ENCODE data around the gene NACA.
"Not testable (repeated sequence)": the region's sequence is repeated elsewhere in the genome, so short reads cannot be mapped to it uniquely, and the experiment has no call there.

NACA gene

GRCh38 chr12:56715798-56716197 lies 9.3 kb downstream of the NACA start:
- Histone ChIP-seq H3K36me3 (ENCODE audit: control insufficient read depth, insufficient read depth, low read length) (peaks cover 81% of the 10 kb centered on the region), H3K4me3 (ENCODE audit: low read depth, low read length) (no peak overlapping the region), H3K27ac (ENCODE audit: low read depth, low read length) (no peak overlapping the region), H3K9ac (ENCODE audit: low read length) (no peak overlapping the region), H3K9me3 (ENCODE audit: control insufficient read depth, insufficient read depth, low read depth, low read length) (no peaks in the 10 kb centered on the region), H3K27me3 (ENCODE audit: control insufficient read depth, insufficient read depth, low read length) (no peaks in the 10 kb centered on the region), H3K4me1 (ENCODE audit: control insufficient read depth, insufficient read depth, low read length) (peaks cover 9% of the 10 kb centered on the region)

GRCh38 chr12:56714431-56714929 lies 10.6 kb downstream of the NACA start:
- Histone ChIP-seq H3K4me1 (ENCODE audit: control insufficient read depth, insufficient read depth, low read length) (0 out of 2 replicates have a peak, but pooled peaks cover 6% of the 10 kb centered on the region), H3K27me3 (ENCODE audit: control insufficient read depth, insufficient read depth, low read length) (no peaks in the 10 kb centered on the region), H3K36me3 (ENCODE audit: control insufficient read depth, insufficient read depth, low read length) (peaks cover 68% of the 10 kb centered on the region), H3K9ac (ENCODE audit: low read length) (no peak overlapping the region), H3K27ac (ENCODE audit: low read depth, low read length) (no peak overlapping the region), H3K9me3 (ENCODE audit: control insufficient read depth, insufficient read depth, low read depth, low read length) (no peaks in the 10 kb centered on the region), H3K4me3 (ENCODE audit: low read depth, low read length) (no peak overlapping the region)

DNA sequence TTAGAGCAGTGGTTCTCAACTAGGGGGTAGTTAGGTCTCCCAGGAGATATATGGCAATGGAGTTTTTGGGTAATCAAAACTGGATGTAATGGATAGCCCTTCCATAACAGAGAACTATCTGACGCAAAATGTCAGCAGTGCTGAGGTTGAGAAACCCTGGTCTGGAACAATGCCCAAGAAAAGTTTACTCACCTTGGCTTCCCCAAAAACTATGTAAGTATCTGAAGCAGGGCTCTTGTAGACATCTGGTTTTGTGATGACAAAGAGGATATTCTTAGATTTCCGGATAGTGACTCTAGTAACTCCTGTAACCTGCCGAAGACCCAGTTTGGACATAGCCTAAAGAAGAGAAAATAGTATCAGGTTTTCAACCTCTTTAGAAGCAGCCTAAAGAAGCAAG lies 11.8 kb downstream of the NACA start:
- peaks cover 59% of the 10 kb centered on the region for H3K36me3 ChIP-seq (ENCODE audit: control insufficient read depth, insufficient read depth, low read length)
- no peaks in the 10 kb centered on the region for H3K9me3 ChIP-seq (ENCODE audit: control insufficient read depth, insufficient read depth, low read depth, low read length)
- no peak overlapping the region for H3K27ac ChIP-seq (ENCODE audit: low read depth, low read length)
- no peak overlapping the region for H3K4me3 ChIP-seq (ENCODE audit: low read depth, low read length)
- no peak overlapping the region for H3K9ac ChIP-seq (ENCODE audit: low read length)
- H3K27me3 ChIP-seq (ENCODE audit: control insufficient read depth, insufficient read depth, low read length) = no peaks in the 10 kb centered on the region
- 0 out of 2 replicates have a peak, but pooled peaks cover 6% of the 10 kb centered on the region for H3K4me1 ChIP-seq (ENCODE audit: control insufficient read depth, insufficient read depth, low read length)

DNA sequence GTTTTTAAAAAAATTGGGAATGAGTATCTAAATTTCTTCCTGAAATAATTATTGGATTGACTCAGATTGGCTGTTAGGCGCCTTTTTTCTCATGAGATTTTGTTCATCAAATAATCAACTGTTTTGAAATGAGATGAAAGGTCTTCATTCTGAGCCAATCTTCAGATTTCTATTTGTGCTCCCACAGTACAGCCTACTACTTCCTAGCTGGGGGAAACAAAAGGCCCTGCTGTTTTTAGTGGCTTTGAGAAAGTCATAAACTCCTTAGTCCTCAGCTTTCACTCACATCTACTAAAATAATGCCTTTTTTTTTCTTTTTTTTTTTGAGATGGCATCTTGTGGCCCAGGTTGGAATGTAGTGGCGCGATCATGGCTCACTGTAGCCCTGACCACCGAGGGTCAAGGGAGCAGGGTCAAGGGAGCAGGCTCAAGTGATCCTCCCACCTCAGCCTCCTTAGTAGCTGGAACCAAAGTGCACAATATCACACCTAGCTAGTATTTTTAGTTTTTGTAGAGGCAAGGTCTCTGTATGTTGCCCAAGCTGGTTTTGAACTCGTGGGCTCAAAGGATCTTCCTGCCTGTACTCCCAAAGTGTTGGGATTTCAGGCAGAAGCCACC lies 15.2 kb downstream of the NACA start:
- Histone ChIP-seq H3K9ac (ENCODE audit: low read length) (no peak overlapping the region), H3K27ac (ENCODE audit: low read depth, low read length) (no peak overlapping the region), H3K4me1 (ENCODE audit: control insufficient read depth, insufficient read depth, low read length) (no peaks in the 10 kb centered on the region), H3K4me3 (ENCODE audit: low read depth, low read length) (no peak overlapping the region), H3K27me3 (ENCODE audit: control insufficient read depth, insufficient read depth, low read length) (no peaks in the 10 kb centered on the region), H3K36me3 (ENCODE audit: control insufficient read depth, insufficient read depth, low read length) (peaks cover 39% of the 10 kb centered on the region), H3K9me3 (ENCODE audit: control insufficient read depth, insufficient read depth, low read depth, low read length) (no peaks in the 10 kb centered on the region)

DNA sequence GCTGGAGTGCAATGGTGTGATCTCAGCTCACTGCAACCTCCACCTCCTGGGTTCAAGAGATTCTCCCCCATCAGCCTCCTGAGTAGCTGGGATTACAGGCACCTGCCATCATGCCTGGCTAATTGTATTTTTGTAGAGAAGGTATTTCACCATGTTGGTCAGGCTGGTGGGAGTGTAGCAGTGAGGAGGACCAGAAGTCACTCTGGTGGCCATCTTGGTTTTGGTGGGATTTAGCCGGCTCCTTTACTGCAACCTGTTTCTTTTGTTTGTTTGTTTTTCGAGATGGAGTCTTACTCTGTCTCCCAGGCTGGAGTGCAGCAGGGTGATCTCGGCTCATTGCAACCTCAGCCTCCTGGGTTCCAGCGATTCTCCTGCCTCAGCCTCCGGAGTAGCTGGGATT lies 20.6 kb downstream of the NACA start:
- H3K27ac ChIP-seq (ENCODE audit: low read depth, low read length); H3K9me3 ChIP-seq (ENCODE audit: control insufficient read depth, insufficient read depth, low read depth, low read length); H3K27me3 ChIP-seq (ENCODE audit: control insufficient read depth, insufficient read depth, low read length); H3K9ac ChIP-seq (ENCODE audit: low read length); H3K4me1 ChIP-seq (ENCODE audit: control insufficient read depth, insufficient read depth, low read length); H3K36me3 ChIP-seq (ENCODE audit: control insufficient read depth, insufficient read depth, low read length); H3K4me3 ChIP-seq (ENCODE audit: low read depth, low read length): not testable (repeated sequence)

DNA sequence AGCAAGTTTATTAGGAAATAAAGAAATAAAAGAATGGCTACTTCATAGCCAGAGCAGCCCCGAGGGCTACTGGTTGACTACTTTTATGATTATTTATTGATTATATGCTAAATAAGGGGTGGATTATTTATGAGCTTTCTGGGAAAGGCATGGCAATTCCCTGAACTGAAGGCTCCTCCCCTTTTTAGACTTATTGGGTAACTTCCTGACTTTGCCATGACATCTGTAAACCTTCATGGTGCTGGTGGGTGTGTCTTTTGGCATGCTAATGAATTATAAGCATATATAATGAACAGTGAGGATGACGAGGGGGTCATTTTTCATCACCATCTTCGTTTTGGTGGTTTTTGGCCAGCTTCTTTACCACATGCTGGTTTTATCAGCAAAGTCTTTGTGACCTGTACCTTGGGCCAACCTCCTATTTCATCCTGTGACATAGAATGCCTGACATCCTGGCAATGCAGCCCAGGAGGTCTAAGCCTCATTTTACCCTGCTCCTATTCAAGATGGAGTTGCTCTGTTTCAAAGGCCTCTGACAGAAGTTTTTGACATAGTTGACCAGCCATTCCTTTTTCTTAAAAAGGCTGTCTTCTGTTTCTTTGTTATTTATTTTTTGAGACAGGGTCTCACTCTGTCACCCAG lies 26.0 kb downstream of the NACA start:
- H3K27ac ChIP-seq (ENCODE audit: low read depth, low read length) = no peak overlapping the region
- no peaks in the 10 kb centered on the region for H3K27me3 ChIP-seq (ENCODE audit: control insufficient read depth, insufficient read depth, low read length)
- H3K9me3 ChIP-seq (ENCODE audit: control insufficient read depth, insufficient read depth, low read depth, low read length) = no peaks in the 10 kb centered on the region
- no peak overlapping the region for H3K4me3 ChIP-seq (ENCODE audit: low read depth, low read length)
- H3K36me3 ChIP-seq (ENCODE audit: control insufficient read depth, insufficient read depth, low read length) = no peaks in the 10 kb centered on the region
- no peak overlapping the region for H3K9ac ChIP-seq (ENCODE audit: low read length)
- peaks cover 17% of the 10 kb centered on the region for H3K4me1 ChIP-seq (ENCODE audit: control insufficient read depth, insufficient read depth, low read length)

GRCh38 chr12:56695327-56696101 lies 29.6 kb downstream of the NACA start:
- no peaks in the 10 kb centered on the region for H3K36me3 ChIP-seq (ENCODE audit: control insufficient read depth, insufficient read depth, low read length)
- H3K9ac ChIP-seq (ENCODE audit: low read length) = no peak overlapping the region
- no peaks in the 10 kb centered on the region for H3K9me3 ChIP-seq (ENCODE audit: control insufficient read depth, insufficient read depth, low read depth, low read length)
- H3K27me3 ChIP-seq (ENCODE audit: control insufficient read depth, insufficient read depth, low read length) = no peaks in the 10 kb centered on the region
- no peak overlapping the region for H3K4me3 ChIP-seq (ENCODE audit: low read depth, low read length)
- peaks cover 14% of the 10 kb centered on the region for H3K4me1 ChIP-seq (ENCODE audit: control insufficient read depth, insufficient read depth, low read length)
- no peak overlapping the region for H3K27ac ChIP-seq (ENCODE audit: low read depth, low read length)

GRCh38 chr12:56694161-56694560 lies 30.9 kb downstream of the NACA start:
- Histone ChIP-seq H3K9me3 (ENCODE audit: control insufficient read depth, insufficient read depth, low read depth, low read length) (no peaks in the 10 kb centered on the region), H3K9ac (ENCODE audit: low read length) (no peak overlapping the region), H3K4me3 (ENCODE audit: low read depth, low read length) (no peak overlapping the region), H3K27me3 (ENCODE audit: control insufficient read depth, insufficient read depth, low read length) (no peaks in the 10 kb centered on the region), H3K36me3 (ENCODE audit: control insufficient read depth, insufficient read depth, low read length) (no peaks in the 10 kb centered on the region), H3K4me1 (ENCODE audit: control insufficient read depth, insufficient read depth, low read length) (peaks cover 12% of the 10 kb centered on the region), H3K27ac (ENCODE audit: low read depth, low read length) (no peak overlapping the region)

GRCh38 chr12:56688846-56689109 lies 36.3 kb downstream of the NACA start:
- peaks cover 29% of the 10 kb centered on the region for H3K36me3 ChIP-seq (ENCODE audit: control insufficient read depth, insufficient read depth, low read length)
- peak overlapping the region; percentile 87 for H3K4me3 ChIP-seq (ENCODE audit: low read depth, low read length)
- H3K27me3 ChIP-seq (ENCODE audit: control insufficient read depth, insufficient read depth, low read length) = no peaks in the 10 kb centered on the region
- H3K27ac ChIP-seq (ENCODE audit: low read depth, low read length) = peak overlapping the region; percentile 83
- H3K4me1 ChIP-seq (ENCODE audit: control insufficient read depth, insufficient read depth, low read length) = 0 out of 2 replicates have a peak, but pooled peaks cover 3% of the 10 kb centered on the region
- peak overlapping the region; percentile 90 for H3K9ac ChIP-seq (ENCODE audit: low read length)
- no peaks in the 10 kb centered on the region for H3K9me3 ChIP-seq (ENCODE audit: control insufficient read depth, insufficient read depth, low read depth, low read length)

DNA sequence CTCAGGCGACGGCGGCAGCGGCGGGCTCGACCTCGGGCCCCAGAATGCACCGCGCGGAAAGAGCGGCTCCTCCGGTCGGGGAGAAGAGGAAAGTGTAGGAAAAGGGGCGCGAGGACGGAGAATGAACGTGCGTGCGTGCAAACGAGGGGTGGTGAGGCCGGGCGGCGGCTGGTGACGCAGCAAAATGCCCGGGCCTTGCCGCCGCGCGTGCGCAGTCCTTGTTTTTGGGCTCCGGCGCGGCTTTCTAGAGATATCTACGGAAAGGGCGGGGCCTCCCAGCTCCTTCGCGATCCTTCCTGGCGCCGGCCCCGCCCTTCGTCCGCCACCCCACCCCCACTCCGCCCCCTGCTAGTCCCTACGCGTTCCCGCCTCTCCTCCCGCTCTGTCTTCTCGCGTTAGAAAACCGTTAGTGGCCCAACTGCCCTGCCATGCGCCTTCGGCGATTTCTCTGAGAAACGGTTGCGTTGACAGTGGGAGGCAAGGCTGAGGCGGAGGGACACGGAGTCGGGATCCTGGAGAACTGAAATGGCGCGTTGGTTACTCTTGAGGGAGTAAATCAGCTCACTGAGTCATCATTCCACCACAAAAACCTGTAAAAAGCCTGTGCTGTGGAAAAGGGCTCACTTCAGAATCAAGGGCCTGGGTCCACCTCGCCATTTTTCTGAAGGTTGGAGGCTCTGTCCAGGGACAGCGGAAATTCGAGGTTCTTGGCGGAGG lies 36.8 kb downstream of the NACA start, which contains the start of gene PTGES3:
Gene PTGES3, minus strand, starts transcription at position 156 of the 717 bp plus-strand sequence. CDS start 285 bp downstream, outside the sequence.
- Histone ChIP-seq H3K9ac (ENCODE audit: low read length) (peak within 1 kb of the TSS; percentile 100), H3K4me1 (ENCODE audit: control insufficient read depth, insufficient read depth, low read length) (0 out of 2 replicates have a peak, but pooled peaks cover 3% of the 10 kb centered on the region), H3K27ac (ENCODE audit: low read depth, low read length) (peak within 1 kb of the TSS; percentile 96), H3K36me3 (ENCODE audit: control insufficient read depth, insufficient read depth, low read length) (peaks cover 29% of the 10 kb centered on the region), H3K9me3 (ENCODE audit: control insufficient read depth, insufficient read depth, low read depth, low read length) (no peaks in the 10 kb centered on the region), H3K4me3 (ENCODE audit: low read depth, low read length) (peak within 1 kb of the TSS; percentile 87), H3K27me3 (ENCODE audit: control insufficient read depth, insufficient read depth, low read length) (no peaks in the 10 kb centered on the region)

All from HUES6 (cell line).